Tibial artery (tissue), 4 donors: ENCODE measurements around the gene MYOCD.

Experiments used
- DNase-seq, 2 donors: peaks; one replicate each; pipeline ENCODE4 v3.0.0-alpha.2; 2019
- H3K27ac ChIP-seq, 2 donors: fragments of 200-600 bp; sonication (generic) in 1 of 2; 1 replicate in 1 of 2; 2 replicates in 1 of 2; pipeline ENCODE4 v1.5.1; 2018 to 2019; ENCODE audit warnings: mild to moderate bottlenecking in 1 of 2
- H3K27me3 ChIP-seq, 2 donors: fragments of 200-600 bp; sonication (generic) in 1 of 2; one replicate each; pipeline versions ENCODE4 v1.5.1 to v1.6.0; 2016 to 2019
- H3K36me3 ChIP-seq, 3 donors: fragments of 200-600 bp; sonication (generic) in 2 of 3; one replicate each; pipeline ENCODE4 v1.5.1; 2016 to 2019; ENCODE audit warnings: mild to moderate bottlenecking in 2 of 3
- H3K4me1 ChIP-seq, 4 donors: fragments of 200-600 bp; sonication (generic) in 2 of 4; 1 replicate in 3 of 4; 2 replicates in 1 of 4; pipeline ENCODE4 v1.5.1; 2016 to 2019
- H3K4me3 ChIP-seq, 2 donors: fragments of 200-600 bp; sonication (generic) in 1 of 2; 1 replicate in 1 of 2; 2 replicates in 1 of 2; pipeline ENCODE4 v1.5.1; 2018 to 2019; ENCODE audit warnings: mild to moderate bottlenecking in 2 of 2
- H3K9me3 ChIP-seq, 3 donors: fragments of 200-600 bp; sonication (generic) in 1 of 3; one replicate each; pipeline ENCODE4 v1.5.1; 2016 to 2019
- intact Hi-C: fragments of 100-400 bp; cut with DNase I; formaldehyde crosslinking; loops from one replicate; pipeline ENCODE4 v1.15.0; 2023; ENCODE audit warnings: low total_unique reads
- TF ChIP-seq, protein P1 (sequence below), 2 experiments: fragments of 200-600 bp in 1 of 2; fragments of 450-650 bp in 1 of 2; IDR thresholded peaks; one replicate each; pipeline ENCODE4 v1.5.1; 2017 to 2019; ENCODE audit warnings: antibody characterized with exemption in 2 of 2, mild to moderate bottlenecking in 1 of 2, moderate library complexity in 1 of 2

Gene MYOCD

DNA sequence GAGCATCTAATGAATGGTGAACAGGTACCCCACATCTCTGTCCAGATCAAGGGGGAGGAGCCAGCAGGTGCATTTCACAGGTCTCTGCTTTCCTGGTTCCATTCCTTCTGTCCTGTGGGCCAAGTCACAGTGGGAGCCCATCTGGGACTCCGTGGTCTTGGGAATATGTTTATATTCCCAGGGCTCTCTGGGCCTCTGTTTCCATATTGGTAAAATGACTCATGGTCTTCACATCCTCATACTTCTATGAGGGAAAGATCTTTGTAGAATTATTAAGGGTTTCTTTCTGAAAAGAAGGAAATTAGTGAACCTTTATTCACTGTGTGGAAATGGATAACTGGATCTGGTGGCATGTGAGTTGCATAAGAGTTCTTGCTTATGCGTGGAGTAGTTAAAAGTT, 6.2 kb downstream of the MYOCD start:
- intact Hi-C loops = loop anchor here (2.0 to 5.0 kb wide), 2 partner anchors 415 to 900 kb away; no protein-coding TSS in a partner anchor
- Histone ChIP-seq H3K9me3 (no peaks in the 10 kb centered on the region), H3K4me3 (no peak overlapping the region), H3K27me3 (no peaks in the 10 kb centered on the region), H3K27ac (peak overlapping the region; percentile 19 to 97), H3K4me1 (peaks cover 0 to 72% (median 11%) of the 10 kb centered on the region in 4 donors), H3K36me3 (no peaks in the 10 kb centered on the region)
- no peak for DNase-seq
- TF ChIP-seq, protein P1, sequence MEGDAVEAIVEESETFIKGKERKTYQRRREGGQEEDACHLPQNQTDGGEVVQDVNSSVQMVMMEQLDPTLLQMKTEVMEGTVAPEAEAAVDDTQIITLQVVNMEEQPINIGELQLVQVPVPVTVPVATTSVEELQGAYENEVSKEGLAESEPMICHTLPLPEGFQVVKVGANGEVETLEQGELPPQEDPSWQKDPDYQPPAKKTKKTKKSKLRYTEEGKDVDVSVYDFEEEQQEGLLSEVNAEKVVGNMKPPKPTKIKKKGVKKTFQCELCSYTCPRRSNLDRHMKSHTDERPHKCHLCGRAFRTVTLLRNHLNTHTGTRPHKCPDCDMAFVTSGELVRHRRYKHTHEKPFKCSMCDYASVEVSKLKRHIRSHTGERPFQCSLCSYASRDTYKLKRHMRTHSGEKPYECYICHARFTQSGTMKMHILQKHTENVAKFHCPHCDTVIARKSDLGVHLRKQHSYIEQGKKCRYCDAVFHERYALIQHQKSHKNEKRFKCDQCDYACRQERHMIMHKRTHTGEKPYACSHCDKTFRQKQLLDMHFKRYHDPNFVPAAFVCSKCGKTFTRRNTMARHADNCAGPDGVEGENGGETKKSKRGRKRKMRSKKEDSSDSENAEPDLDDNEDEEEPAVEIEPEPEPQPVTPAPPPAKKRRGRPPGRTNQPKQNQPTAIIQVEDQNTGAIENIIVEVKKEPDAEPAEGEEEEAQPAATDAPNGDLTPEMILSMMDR (IDR thresholded peaks at IDR 0.05) = no peak

- Histone ChIP-seq H3K9me3 (no peaks in the 10 kb centered on the region), H3K36me3 (no peaks in the 10 kb centered on the region), H3K27ac (peak overlapping the region; percentile 19 to 97), H3K4me3 (no peak overlapping the region), H3K4me1 (peaks cover 0 to 68% (median 11%) of the 10 kb centered on the region in 4 donors), H3K27me3 (no peaks in the 10 kb centered on the region)
- no peak for DNase-seq
- intact Hi-C loops = loop anchor here (2.0 to 5.0 kb wide), 2 partner anchors 416 to 899 kb away; no protein-coding TSS in a partner anchor
- TF ChIP-seq, protein P1 (IDR thresholded peaks at IDR 0.05) = no peak
Measured at GRCh38 chr17:12672947-12673346, 7.3 kb downstream of the MYOCD start.

- Histone ChIP-seq H3K27me3 (no peaks in the 10 kb centered on the region), H3K36me3 (no peaks in the 10 kb centered on the region), H3K4me1 (peaks cover 0 to 67% (median 10%) of the 10 kb centered on the region in 4 donors), H3K4me3 (no peak overlapping the region), H3K27ac (peak overlapping the region in 1 of 2 donors; percentile 97), H3K9me3 (no peaks in the 10 kb centered on the region)
- no peak for DNase-seq
- intact Hi-C loops = loop anchor here (2.0 to 5.0 kb wide), 2 partner anchors 417 to 899 kb away; no protein-coding TSS in a partner anchor
- TF ChIP-seq, protein P1 (IDR thresholded peaks at IDR 0.05) = no peak
Measured at GRCh38 chr17:12673788-12674187, 8.1 kb downstream of the MYOCD start.

- TF ChIP-seq, protein P1 (IDR thresholded peaks at IDR 0.05) = no peak
- H3K9me3 ChIP-seq = no peaks in the 10 kb centered on the region
- peak overlapping the region; percentile 41 to 44 for H3K27ac ChIP-seq
- intact Hi-C loops = loop anchor here (5.0 kb wide), 1 partner anchor 52 kb away; no protein-coding TSS in a partner anchor
- H3K4me3 ChIP-seq = peak overlapping the region in 1 of 2 donors; percentile 5
- no peak for DNase-seq
- peaks cover 0 to 61% (median 14%) of the 10 kb centered on the region in 4 donors for H3K4me1 ChIP-seq
- no peaks in the 10 kb centered on the region for H3K36me3 ChIP-seq
- H3K27me3 ChIP-seq = no peaks in the 10 kb centered on the region
Measured at GRCh38 chr17:12680407-12680897, 14.8 kb downstream of the MYOCD start.

DNA sequence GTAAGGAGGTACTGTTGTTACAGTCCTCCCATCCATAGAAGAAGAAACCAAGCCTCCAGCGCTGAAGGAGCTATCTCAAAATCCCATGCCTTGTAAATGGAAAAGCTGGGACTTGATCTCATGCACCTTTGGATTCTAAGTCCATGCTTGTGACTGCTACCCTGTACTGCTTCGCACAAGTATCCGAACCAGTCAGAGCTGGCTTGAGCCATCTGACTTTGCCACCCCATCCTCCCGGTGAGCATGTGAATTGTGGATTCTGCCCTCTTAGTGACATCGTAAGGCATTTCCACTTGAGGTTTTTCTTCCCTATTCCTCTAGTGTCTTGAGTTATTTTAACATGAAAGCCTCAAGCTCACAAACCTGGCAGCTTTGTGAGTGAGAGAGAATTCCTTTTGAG, 15.3 kb downstream of the MYOCD start:
- TF ChIP-seq, protein P1 (IDR thresholded peaks at IDR 0.05) = no peak
- no peak for DNase-seq
- intact Hi-C loops = loop anchor here (5.0 kb wide), 1 partner anchor 51 kb away; no protein-coding TSS in a partner anchor
- Histone ChIP-seq H3K4me1 (peaks cover 0 to 67% (median 14%) of the 10 kb centered on the region in 4 donors), H3K4me3 (no peak overlapping the region), H3K27me3 (no peaks in the 10 kb centered on the region), H3K36me3 (no peaks in the 10 kb centered on the region), H3K9me3 (no peaks in the 10 kb centered on the region), H3K27ac (peak overlapping the region; percentile 41 to 44)
